ENCODE results near the gene TM2D1.

DNA sequence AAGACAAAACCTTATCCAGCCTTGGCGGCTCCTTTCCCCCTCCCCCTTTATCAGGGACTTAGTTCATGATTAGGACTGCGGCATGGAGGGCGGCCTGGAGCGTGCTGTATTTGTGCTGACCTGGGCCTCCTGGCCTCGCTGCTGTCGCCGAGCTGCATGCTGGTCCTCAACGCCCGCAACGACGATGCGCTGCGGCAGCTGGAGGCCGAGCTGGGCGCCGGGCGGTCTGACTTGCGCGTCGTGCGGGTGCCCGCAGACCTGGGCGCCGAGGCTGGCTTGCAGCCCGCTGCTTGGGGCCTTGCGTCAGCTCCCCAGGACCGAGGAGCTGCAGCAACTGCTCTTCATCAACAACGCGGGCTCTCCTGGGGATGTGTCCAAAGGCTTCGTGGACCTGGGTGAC lies 70.9 kb downstream of the TM2D1 start:
- TF ChIP-seq, protein P1, sequence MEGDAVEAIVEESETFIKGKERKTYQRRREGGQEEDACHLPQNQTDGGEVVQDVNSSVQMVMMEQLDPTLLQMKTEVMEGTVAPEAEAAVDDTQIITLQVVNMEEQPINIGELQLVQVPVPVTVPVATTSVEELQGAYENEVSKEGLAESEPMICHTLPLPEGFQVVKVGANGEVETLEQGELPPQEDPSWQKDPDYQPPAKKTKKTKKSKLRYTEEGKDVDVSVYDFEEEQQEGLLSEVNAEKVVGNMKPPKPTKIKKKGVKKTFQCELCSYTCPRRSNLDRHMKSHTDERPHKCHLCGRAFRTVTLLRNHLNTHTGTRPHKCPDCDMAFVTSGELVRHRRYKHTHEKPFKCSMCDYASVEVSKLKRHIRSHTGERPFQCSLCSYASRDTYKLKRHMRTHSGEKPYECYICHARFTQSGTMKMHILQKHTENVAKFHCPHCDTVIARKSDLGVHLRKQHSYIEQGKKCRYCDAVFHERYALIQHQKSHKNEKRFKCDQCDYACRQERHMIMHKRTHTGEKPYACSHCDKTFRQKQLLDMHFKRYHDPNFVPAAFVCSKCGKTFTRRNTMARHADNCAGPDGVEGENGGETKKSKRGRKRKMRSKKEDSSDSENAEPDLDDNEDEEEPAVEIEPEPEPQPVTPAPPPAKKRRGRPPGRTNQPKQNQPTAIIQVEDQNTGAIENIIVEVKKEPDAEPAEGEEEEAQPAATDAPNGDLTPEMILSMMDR (IDR thresholded peaks at IDR 0.05): no peak
- no peak for TF ChIP-seq POLR2A (IDR thresholded peaks at IDR 0.05)
